HG02981 (cell line): Measurements from ENCODE around the gene MXD1.
"Not testable (repeated sequence)": the region's sequence is repeated elsewhere in the genome, so short reads cannot be mapped to it uniquely, and the experiment has no call there.

Source experiments
- ATAC-seq: cut with Tn5 transposase; IDR thresholded peaks from one replicate; pipeline ENCODE4 v1.9.1; 2021; ENCODE audit warnings: mild to moderate bottlenecking, moderate library complexity; ENCODE audit not compliant: unreplicated experiment

Gene MXD1, protein sequence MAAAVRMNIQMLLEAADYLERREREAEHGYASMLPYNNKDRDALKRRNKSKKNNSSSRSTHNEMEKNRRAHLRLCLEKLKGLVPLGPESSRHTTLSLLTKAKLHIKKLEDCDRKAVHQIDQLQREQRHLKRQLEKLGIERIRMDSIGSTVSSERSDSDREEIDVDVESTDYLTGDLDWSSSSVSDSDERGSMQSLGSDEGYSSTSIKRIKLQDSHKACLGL

DNA sequence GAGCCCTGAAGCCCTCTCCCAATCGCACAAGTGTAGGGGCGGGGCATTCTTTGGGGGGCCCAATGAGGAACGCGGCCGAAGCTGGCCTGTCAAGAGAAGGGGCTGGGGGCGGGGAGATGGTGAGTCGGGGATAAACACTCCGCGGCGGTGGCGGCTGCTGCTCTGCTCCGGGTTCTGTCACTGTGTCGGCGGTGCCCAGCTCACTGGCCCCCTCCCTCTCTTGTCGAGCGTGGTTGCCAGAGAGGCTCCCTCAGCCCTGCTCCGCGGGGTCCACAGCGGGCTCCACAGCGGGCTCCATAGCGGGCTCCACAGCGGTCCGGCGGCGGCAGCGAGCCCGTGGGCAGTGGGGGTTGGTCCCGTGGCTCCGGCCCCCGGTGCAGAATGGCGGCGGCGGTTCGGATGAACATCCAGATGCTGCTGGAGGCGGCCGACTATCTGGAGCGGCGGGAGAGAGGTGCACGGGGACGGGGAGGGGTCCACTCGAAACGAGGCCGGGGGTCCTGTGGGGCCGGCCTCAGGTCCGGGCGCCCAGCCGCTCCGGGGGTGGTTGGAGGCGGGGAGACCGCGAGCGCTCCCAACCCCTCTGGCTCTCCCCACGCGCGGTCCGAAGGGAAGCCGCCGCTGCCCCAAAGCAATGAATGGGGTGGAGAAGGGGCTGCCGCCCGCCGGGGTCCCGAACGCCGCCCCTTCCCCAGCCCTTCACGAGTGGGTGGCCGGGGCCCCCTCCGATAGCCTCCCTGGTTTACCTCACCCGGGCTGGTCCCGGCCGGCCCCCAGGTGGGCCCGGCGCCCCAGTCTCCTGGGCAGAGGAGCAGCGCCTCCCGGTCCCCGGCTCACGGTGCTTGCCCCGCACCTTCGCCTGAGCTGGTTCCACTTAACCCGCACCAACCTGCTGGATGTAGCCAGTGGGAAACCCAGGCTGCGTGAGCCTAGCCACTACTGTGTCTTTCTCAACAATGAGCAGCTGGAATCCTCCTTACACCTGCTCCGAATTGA, at the start of gene MXD1:
MXD1 (plus strand) TSS at position 160 of the 996 bp plus-strand sequence; CDS start at position 382, 222 bp downstream.
- no peak for ATAC-seq

DNA sequence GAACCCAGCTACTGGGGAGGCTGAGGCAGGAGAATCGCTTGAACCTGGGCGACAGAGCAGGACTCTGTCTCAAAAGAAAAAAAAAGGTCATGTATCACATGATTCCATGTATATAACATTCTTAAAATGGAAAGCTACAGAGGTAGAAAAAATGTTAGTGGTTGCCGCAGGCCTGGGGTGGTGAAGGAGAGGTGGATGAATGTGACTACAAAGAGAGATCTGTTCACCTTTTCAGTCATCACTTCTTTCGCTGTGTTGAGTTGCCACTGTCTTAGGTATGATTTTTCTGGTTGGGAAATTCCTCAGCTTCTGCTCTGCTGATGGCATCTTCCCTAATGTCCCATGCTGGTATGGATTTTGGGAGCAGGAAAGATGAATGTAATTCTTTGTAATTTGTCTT, 26.5 kb upstream of the MXD1 start:
- ATAC-seq, result no peak

GRCh38 chr2:69889302-69889701, 25.6 kb upstream of the MXD1 start:
- ATAC-seq, result no peak

DNA sequence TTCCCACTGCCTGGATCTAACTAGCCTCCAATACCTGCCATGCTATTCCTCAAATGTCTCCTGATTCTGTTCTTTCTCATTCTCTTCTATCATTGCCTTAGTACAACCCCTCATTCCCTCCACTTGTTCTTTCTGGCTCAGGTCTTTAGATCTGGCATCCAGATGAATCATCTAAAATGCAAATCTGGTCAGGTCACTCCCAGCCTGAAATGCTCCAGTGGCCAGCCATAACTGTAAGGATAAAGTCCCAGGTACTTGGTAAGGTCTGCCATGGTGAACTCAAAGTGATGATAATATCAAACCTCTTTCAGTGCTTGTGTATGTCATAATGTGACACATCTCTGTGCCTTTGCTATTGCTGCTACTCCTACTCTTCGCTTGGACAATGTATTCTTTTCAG, 24.0 kb upstream of the MXD1 start:
- ATAC-seq, result no peak

DNA sequence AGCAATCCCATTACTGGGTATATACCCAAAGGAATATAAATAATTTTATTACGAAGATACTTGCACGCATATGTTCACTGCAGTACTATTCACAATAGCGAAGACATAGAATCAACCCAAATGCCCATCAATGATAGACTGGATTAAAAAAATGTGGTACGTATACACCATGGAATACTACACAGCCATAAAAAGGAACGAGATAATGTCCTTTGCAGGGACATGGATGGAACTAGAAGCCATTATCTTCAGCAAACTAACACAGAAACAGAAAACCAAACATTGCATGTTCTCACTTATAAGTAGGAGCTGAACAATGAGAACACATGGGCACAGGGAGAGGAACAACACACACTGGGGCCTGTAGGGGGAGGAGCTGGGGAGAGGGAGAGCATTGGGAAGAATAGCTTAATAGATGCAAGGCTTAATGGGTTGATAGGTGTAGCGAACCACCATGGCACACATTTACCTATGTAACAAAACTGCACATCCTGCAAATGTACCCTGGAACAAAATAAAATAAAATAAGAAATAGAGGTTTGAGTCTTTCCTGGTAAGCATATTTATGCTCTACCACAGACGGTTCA, 22.0 kb upstream of the MXD1 start:
- ATAC-seq, result not testable (repeated sequence)

GRCh38 chr2:69893684-69894551, 21.0 kb upstream of the MXD1 start, which contains the start of gene SNRNP27:
TSS of gene SNRNP27 (plus strand) at chr2:69893956. CDS start at chr2:69893985, 29 bp downstream.
- ATAC-seq, result peak; percentile 57

- ATAC-seq, result not testable (repeated sequence)
These were observed 20.2 kb upstream of the MXD1 start for GRCh38 chr2:69894737-69895136.

DNA sequence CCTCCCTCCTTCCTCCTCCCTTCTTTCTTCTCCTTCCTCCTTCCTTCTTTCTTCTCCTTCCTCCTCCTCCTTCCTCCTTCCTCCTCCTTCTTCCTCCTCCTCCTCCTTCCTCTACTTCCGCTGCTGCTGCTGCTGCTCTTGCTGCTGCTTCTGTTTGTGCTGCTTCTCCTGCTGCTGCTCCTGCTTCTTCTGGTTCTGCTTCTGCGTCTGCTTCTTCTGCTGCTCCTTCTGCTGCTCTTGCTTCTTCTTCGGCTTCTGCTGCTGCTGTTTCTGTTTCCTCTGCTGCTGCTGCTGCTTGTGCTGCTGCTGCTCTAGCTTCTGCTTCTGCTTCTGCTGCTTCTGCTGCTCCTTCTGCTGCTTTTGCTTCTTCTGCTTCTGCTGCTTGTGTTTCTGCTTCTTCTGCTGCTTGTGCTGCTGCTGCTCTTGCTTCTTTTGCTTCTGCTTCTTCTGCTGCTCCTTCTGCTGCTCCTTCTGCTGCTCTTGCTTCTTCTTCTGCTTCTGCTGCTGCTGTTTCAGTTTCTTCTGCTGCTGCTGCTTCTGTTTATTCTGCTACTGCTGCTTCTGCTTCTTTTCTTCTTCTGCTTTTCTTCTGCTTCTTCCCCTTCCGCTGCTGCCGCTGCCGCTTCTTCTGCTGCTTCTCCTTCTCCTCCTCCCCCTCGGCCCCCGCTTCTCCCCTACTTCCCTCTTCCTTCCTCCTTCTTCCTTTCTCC, 12.5 kb upstream of the MXD1 start:
- ATAC-seq, result no peak

GRCh38 chr2:69907216-69907615, 7.7 kb upstream of the MXD1 start:
- no peak for ATAC-seq

DNA sequence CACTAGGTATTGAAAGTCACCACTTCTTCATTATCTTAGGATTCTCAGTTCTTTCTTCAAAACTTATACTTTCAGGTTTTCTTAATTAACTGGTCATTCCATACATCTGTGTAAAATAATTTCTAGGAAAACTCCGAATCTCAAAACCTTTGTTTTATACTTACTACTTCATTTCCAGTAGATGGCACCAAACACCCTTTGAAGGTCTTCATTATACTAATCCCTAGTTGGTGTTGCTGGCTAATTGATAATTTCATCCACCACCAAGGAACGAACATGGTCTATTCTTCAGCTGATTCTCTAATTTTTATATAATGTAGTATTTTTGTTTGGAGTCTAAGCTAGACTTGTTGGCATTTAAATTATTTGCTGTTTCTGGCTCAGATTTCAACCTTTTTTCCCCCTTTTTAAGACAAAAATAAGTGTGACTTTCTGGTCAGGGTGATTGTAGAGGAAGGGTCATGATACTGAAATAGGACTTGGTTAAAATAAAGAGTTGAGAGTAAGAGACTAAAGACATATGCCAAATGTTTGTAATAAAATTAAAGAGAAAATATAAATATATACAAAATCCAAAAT, 2.8 kb upstream of the MXD1 start:
- ATAC-seq, result no peak

DNA sequence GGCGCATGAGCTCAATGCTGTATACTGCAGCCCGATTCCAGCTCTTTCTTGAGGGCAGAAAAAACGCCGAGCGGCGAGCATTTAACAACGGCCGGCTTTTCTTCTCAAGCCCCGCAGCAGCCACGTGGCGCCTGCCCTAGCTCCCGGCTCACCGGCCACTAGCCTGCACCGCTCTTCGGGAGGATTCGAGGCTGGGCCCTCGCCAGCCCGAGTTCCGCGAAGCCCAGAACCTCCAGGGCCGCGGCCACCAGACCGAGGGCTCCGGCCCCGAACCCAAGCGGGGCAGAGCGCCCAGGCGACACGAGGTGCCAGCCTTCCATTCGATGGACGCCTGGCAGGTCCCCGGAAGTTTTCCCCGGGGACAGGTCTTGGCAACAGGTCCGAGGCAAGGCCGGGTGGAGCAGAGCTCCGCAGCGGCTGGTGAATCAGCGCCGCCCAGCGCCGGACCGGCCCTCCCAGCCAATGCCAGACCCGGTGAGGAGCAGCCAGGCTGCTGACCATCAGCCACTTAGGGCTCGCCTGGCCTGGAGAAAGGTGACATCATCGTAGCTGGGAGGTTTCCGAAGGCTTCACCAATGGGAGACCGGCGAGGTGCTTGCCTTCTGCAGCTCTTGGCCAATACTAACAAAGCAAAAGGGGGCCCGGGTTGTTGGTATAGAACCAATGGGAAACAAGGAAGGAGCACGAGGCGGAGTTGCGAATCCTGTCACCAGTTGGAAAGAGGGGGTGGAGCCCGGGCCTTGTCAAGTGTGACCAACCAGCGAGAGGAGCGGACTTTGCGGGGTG, 552 bp upstream of the MXD1 start:
- ATAC-seq, result peak; percentile 88

- ATAC-seq, result no peak
These were observed 1.2 kb downstream of the MXD1 start for GRCh38 chr2:69916106-69916505.

DNA sequence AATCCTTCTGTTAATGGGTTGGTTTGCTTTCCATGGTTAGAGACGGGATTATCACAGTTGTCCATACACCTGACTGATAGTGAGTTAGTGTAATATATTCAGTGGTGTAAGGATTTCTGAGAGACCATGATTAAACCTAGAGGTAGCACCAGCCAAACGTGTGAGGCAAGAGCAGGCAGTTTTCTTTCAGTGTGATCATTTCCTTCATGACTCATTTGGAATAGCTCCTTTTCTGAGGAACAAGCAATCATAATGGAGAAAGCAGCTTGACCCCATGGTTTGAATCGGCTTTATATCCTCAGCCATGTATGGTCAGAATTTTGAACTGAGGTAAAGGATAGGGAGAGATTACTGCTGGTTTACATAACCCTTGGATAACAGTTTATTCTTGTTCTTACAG, 2.9 kb downstream of the MXD1 start:
- no peak for ATAC-seq

- no peak for ATAC-seq
These were observed 3.5 kb downstream of the MXD1 start for GRCh38 chr2:69918401-69918800.

DNA sequence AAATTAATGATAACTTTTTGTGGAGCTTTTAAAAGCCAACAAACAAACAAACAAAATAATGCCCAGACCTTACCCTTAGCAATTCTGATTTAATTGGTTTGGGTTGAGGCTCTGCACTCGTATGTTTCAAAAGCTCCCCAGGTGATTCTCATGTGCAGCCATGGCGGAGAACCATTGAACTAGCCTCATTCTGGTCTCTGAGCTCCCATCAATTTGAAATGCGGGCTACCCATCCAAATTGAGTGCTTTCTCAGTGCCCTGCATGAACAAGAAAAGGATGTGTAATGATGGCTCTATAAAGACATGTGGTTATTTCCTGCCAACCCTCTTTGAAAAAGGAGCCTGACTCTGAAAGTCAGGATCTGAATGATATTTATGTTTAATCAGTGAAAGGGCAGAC, 8.2 kb downstream of the MXD1 start:
- ATAC-seq, result no peak

GRCh38 chr2:69926849-69927515, 12.1 kb downstream of the MXD1 start:
- no peak for ATAC-seq

- no peak for ATAC-seq
These were observed 17.1 kb downstream of the MXD1 start for GRCh38 chr2:69931832-69932595.

DNA sequence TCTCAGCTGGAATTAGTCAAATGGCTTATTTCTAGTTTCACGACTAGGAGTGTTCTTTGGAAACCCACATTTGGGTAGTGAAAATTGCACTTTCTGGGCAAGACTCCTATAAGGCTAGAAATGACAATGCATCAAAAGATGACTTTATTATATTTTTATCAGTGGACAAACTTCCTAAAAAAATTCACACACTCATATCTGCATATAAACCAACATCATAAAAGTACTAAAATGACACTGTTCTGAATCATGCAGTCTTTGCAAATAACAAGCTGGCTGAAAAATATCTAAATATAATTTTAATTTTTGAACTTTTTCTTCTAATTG, 17.6 kb downstream of the MXD1 start:
- no peak for ATAC-seq
